Stimulated activated CD4-positive, alpha-beta T cell treated with anti-CD3 and anti-CD28 coated beads, TNF-alpha, amount 100 ng/mL, for 48 hours (primary cell): ENCODE measurements around the gene RAE1.
"Not testable (repeated sequence)": the region's sequence is repeated elsewhere in the genome, so short reads cannot be mapped to it uniquely, and the experiment has no call there.

ENCODE experiments used
- DNase-seq, 3 donors: peaks; one replicate each; pipeline ENCODE4 v3.0.0-alpha.2; 2020; ENCODE audit warnings: low read depth in 3 of 3

Gene RAE1

GRCh38 chr20:57326667-57327455, 24.2 kb upstream of the RAE1 start:
- DNase-seq: no peak

- DNase-seq: no peak
Observed at GRCh38 chr20:57327820-57328219, 23.2 kb upstream of the RAE1 start.

DNA sequence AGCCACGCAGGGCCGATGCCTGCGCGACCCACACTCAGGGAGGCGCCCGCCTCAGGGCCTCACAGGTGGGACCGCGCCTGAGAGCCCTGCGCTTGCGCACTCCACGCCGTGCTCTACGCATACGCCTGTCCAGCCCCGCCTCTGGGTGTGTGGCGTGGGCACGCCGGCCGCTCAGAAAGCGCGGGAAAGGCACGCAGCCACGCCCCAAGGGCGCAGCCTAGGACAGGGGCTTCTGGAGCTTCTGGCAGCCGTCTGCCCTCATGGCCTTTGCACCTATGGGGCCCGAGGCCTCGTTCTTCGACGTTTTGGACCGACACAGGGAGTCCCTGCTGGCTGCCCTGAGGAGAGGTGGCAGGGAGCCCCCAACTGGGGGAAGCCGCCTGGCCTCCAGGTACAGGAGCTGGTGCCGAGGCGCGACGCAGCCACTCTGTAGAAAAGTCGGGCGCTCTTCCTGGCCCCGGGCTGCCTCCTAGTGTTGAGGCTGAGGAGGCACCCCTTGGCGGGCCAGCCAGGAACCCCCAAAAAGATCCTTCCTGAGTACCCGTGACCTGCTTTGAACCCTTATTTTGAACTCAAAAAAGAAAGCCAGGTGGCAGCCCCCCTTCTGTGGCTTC, 21.3 kb upstream of the RAE1 start, which contains the start of gene SPO11:
Gene SPO11, plus strand, starts transcription at position 196 of the 614 bp plus-strand sequence. Its CDS starts 65 bp downstream, at position 261.
- DNase-seq: no peak

DNA sequence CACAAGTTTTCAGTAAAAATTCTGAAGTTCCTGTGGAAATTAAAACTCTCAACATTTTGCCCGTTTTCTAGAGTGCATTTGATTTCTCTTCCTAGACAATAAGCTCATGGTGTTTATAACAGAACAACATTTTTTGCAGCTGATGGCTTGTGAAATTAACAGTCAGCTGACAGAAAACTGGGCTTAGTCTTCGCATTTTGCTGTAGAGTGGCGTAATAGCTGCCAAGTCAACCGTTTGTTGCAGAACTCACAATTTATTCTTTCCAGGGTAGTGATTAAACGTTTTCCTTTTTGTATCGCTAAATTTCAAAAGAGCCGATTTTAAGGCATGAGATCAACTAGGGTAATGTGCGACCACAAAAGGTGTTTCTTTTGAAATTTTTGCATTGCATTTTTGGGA, 20.1 kb upstream of the RAE1 start:
- no peak for DNase-seq

GRCh38 chr20:57332105-57333089, 18.7 kb upstream of the RAE1 start:
- DNase-seq: no peak

- DNase-seq: no peak
Observed at GRCh38 chr20:57335392-57335791, 15.7 kb upstream of the RAE1 start.

- DNase-seq: no peak
Observed at GRCh38 chr20:57341663-57342062, 9.4 kb upstream of the RAE1 start.

DNA sequence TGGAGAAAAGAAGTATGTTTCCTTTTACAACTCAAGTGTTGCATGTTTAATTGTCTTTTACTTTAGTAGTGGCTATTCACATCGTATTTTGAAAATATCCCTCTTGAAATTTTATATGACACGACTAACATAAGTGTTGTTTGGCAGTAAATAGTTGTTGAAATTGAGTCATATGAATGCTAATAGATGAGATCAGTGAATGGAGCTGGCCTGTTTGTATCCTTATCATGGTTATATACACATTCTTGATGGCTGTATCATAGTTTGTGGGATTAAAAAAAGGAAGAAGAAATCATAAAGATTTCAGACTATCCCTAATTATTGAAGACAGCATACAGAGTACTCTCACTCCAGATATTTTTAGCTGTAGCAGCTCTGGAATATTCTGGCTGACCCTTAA, 8.2 kb upstream of the RAE1 start:
- no peak for DNase-seq

GRCh38 chr20:57346477-57346876, 4.6 kb upstream of the RAE1 start:
- peak; percentile 41 to 55 (median 55) for DNase-seq

DNA sequence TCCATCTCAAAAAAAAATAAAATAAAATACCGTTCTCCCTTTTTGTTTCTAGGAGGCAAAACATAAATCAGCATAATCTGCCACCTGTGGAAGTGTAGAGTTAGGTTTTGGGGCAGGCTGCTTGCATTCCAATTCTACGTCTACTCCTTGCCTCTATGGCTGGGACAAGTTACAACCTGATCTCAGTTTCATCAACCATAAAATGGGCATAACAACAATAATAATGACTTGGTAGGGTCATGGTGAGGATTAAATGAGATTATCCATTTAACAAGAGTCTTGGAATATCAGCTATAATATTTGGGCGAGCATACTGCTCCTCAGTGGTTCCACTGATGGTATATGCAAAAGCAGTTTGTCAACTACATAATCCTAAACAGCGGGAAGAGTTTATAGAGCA, 3.7 kb upstream of the RAE1 start:
- no peak for DNase-seq

GRCh38 chr20:57348200-57348921, 2.7 kb upstream of the RAE1 start:
- not testable (repeated sequence) for DNase-seq

- DNase-seq: not testable (repeated sequence)
Observed at GRCh38 chr20:57348922-57349574, 2.0 kb upstream of the RAE1 start.

DNA sequence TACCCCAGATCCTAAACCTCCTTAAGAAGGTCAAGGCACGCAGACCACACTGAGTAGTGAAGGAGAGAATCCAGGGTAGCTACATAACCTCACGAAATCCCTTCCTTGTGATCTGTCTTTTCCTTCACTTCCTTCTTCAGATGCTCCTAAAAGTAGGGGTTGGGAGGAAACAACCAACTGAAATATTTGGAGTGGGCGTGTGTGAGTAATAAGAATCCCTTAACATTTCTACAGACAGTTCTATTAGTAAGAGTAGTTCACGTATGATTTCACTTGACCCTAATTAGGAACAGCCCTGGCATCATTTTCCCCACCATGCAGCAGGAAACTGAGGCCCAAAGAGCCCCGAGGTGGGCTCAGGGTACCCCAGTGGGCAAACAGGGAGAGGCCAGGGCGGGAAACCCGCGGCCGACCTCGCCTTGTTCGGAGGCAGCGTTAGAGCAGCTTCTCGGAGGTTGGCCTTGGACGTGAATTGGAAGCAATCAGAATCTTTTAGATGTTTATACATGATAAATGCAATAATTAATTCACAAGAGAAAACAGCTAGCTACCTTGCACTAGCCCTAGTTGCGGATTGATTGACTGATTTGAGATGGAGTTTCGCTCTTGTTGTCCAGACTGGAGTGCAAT, 859 bp upstream of the RAE1 start:
- no peak for DNase-seq

GRCh38 chr20:57350726-57351041, 371 bp upstream of the RAE1 start:
- not testable (repeated sequence) for DNase-seq

DNA sequence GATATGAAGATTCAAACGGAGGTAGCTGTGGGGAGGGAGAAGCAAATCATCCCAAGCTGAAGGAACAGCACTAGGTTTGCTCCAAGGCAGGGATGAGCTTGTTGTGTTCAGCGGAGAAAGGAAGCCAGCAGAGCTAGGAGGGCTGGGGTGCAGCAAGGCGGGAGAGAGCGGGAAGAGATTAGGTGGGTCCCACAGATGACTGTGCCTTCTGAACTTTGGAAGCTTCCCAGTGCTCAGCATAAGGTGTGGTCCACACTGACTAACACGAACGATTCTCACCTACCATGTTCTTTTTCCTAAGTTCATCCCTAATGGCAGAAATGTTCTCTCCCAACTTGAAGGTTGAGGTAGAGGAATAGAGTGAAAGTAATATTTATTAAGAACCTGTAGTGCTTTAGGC, 1.2 kb downstream of the RAE1 start:
- DNase-seq: no peak

- no peak for DNase-seq
Observed at GRCh38 chr20:57353351-57353750, 2.3 kb downstream of the RAE1 start.

GRCh38 chr20:57361517-57361916, 10.5 kb downstream of the RAE1 start:
- no peak for DNase-seq

DNA sequence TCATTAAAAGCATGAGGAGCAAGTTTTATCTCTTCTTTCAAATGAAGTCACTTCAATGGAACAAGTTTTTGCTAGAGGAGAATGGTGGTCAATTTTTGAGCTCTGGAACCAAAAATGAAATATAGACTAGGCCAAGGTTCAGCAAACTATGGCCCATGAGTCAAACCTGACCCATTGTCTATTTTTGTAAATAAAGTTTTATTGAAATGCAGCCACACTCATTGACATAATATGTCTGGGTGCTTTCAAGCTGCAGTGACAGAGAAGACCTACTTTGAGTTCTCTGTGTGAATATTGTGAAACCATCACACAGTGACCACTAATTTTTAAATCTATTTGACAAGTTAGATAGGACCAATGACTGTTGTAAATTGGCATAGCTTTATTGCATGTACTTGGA, 13.4 kb downstream of the RAE1 start:
- DNase-seq: no peak

DNA sequence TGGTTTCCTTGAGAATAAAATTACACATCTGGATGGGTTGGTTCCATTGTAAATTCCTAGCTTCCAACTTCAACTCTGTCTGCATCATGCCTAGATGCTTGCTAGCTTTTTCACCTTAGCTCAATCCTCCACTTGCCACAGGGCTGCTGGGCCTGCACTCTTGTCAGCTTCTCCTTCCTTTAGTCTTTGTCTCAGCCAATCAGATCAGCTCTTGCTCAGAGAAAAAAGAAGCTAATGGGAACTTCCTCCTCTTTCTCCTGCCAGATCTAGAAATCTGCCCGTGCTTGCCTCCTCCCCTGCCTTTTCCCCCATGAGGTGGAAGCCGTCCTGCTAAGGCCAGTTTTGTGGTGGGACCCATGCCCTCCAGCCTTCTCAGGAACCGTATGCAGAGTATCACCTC, 18.5 kb downstream of the RAE1 start:
- no peak for DNase-seq

- no peak for DNase-seq
Observed at GRCh38 chr20:57370316-57370715, 19.3 kb downstream of the RAE1 start.

- no peak for DNase-seq
Observed at GRCh38 chr20:57371363-57371762, 20.3 kb downstream of the RAE1 start.
